ENCODE measurements around the gene C9orf72.

The C9orf72 gene

GRCh38 chr9:27573634-27574590 is 631 bp upstream of the C9orf72 start:
- peak; percentile 85 to 90 for DNase-seq

GRCh38 chr9:27572566-27572917 is 739 bp downstream of the C9orf72 start:
- DNase-seq = peak; percentile 3 to 24

- DNase-seq = no peak
Observed at GRCh38 chr9:27572061-27572460, 1.2 kb downstream of the C9orf72 start.

GRCh38 chr9:27571011-27571410 is 2.3 kb downstream of the C9orf72 start:
- DNase-seq = no peak

- DNase-seq = no peak
Observed at GRCh38 chr9:27569406-27569805, 3.9 kb downstream of the C9orf72 start.

- no peak for DNase-seq
Observed at GRCh38 chr9:27566118-27566517, 7.2 kb downstream of the C9orf72 start.

- no peak for DNase-seq
Observed at GRCh38 chr9:27565696-27566095, 7.6 kb downstream of the C9orf72 start.

- no peak for DNase-seq
Observed at GRCh38 chr9:27564670-27565069, 8.6 kb downstream of the C9orf72 start.

GRCh38 chr9:27563738-27564430 is 9.4 kb downstream of the C9orf72 start:
- DNase-seq = no peak

GRCh38 chr9:27561685-27562084 is 11.6 kb downstream of the C9orf72 start:
- no peak for DNase-seq

- DNase-seq = no peak
Observed at GRCh38 chr9:27560457-27560856, 12.8 kb downstream of the C9orf72 start.

GRCh38 chr9:27558307-27558706 is 15.0 kb downstream of the C9orf72 start:
- no peak for DNase-seq

GRCh38 chr9:27556470-27556869 is 16.8 kb downstream of the C9orf72 start:
- no peak for DNase-seq

- no peak for DNase-seq
Observed at GRCh38 chr9:27554712-27555111, 18.6 kb downstream of the C9orf72 start.

GRCh38 chr9:27549196-27549755 is 24.0 kb downstream of the C9orf72 start:
- DNase-seq = no peak

- DNase-seq = peak; percentile 13 to 57
Observed at GRCh38 chr9:27548055-27548741, 25.1 kb downstream of the C9orf72 start.

GRCh38 chr9:27545471-27545870 is 27.8 kb downstream of the C9orf72 start:
- no peak for DNase-seq

- no peak for DNase-seq
Observed at GRCh38 chr9:27542508-27542907, 30.8 kb downstream of the C9orf72 start.

- DNase-seq = no peak
Observed at GRCh38 chr9:27541740-27542139, 31.5 kb downstream of the C9orf72 start.

- DNase-seq = no peak
Observed at GRCh38 chr9:27540502-27540901, 32.8 kb downstream of the C9orf72 start.

- no peak for DNase-seq
Observed at GRCh38 chr9:27539479-27540441, 33.5 kb downstream of the C9orf72 start.

- no peak for DNase-seq
Observed at GRCh38 chr9:27538647-27539046, 34.6 kb downstream of the C9orf72 start.

All from Kasumi-1 (cell line).